ENCODE data around the gene PLA2G6.

DNA sequence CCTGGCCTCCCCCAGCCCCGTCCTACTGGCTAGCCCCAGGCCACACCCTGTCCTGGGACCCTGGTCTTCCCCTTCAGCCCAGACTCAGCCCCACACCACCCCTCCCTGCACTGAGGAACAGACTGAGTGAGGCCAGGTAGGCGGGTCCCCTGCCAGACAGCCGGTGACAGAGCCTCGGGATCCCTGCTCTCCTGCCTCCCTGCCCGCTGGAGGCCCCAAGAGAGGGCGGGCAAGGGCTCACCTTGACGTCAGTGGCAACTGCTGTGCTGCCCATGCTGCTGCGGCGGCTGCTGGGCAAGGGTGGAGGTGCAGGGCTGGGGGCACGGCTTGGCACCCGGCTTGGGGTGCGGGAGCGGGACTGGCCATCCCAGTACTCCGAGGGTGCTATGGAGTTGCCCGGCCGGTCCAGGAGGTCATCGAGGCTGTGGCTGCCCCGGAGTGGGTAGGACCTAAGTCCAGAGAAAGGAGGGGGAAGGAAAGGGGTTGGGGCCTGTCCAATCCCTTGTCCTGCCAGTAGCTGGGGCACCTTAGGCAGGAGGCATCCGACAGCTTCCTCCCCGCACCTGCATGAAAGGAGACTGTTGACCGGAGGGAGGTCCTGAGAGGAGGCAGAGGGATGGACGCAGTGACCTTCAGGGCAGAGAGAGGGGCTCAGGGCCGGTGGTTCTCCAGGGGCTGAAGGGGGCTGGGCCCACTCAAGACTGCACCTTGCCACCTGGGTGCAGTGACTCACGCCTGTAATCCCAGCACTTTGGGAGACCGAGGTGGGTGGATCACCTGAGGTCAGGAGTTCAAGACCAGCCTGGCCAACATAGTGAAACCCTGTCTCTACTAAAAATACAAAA is 95.4 kb downstream of the PLA2G6 start:
- TF ChIP-seq, protein P1, sequence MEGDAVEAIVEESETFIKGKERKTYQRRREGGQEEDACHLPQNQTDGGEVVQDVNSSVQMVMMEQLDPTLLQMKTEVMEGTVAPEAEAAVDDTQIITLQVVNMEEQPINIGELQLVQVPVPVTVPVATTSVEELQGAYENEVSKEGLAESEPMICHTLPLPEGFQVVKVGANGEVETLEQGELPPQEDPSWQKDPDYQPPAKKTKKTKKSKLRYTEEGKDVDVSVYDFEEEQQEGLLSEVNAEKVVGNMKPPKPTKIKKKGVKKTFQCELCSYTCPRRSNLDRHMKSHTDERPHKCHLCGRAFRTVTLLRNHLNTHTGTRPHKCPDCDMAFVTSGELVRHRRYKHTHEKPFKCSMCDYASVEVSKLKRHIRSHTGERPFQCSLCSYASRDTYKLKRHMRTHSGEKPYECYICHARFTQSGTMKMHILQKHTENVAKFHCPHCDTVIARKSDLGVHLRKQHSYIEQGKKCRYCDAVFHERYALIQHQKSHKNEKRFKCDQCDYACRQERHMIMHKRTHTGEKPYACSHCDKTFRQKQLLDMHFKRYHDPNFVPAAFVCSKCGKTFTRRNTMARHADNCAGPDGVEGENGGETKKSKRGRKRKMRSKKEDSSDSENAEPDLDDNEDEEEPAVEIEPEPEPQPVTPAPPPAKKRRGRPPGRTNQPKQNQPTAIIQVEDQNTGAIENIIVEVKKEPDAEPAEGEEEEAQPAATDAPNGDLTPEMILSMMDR (IDR thresholded peaks at IDR 0.05), result no peak
- TF ChIP-seq POLR2A (IDR thresholded peaks at IDR 0.05) (no peak), POLR2AphosphoS5 (IDR thresholded peaks at IDR 0.05) (no peak), EP300 (IDR thresholded peaks at IDR 0.05) (no peak)

Data from upper lobe of left lung (tissue), 4 donors.